Stimulated activated naive CD4-positive, alpha-beta T cell treated with Interleukin-2 at 50 U/mL for 16 hours (primary cell): ENCODE measurements around the gene MAGEE2.
"Not testable (repeated sequence)": the region's sequence is repeated elsewhere in the genome, so short reads cannot be mapped to it uniquely, and the experiment has no call there.

Experiments
- DNase-seq: peaks from one replicate; lab custom pipeline; 2025; lab: John Stamatoyannopoulos, UW

MAGEE2 gene

GRCh38 chrX:75784680-75785491, at the start of gene MAGEE2:
TSS of gene MAGEE2 (minus strand) at chrX:75785254. CDS start at chrX:75785051, 203 bp downstream.
- peak; percentile 6 for DNase-seq

DNA sequence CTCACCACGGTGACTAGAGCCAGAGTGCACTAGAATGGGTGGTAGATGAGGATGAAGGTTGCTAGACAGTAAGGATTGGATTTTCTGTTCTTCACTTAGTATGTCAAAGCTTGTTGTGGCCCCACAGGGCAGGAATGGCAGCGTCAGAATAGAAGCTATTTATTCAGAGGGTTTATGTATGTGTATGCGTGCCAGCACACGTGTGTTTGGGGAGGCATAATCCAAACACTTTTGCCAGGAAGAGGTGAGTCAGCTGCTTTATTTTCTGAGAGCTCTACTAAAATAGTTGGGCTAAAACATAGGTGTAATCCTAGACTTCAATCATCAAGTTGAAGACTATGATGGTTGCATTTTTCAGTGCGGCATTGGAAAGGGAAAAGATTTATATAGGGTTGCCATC, 1.2 kb upstream of the MAGEE2 start:
- DNase-seq: no peak

DNA sequence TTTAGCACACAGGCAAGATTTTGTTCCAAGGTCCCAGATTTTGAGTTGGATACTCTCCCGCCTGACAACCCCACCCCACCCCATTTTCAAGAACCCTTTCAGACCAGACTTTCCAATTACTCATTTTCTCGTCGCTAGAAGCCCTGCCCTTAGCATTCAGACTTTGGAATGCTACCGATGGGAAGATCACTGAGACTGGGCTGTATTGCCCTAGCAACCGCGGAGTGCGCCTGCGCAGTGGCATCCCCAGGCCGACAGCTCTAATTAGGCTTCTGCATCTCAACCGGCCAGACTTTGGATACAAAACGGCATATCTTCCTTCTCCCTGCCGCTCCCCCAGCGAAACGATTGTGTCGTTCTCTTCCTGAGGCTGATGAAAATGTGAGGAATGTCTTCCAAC, 3.4 kb downstream of the MAGEE2 start:
- no peak for DNase-seq

DNA sequence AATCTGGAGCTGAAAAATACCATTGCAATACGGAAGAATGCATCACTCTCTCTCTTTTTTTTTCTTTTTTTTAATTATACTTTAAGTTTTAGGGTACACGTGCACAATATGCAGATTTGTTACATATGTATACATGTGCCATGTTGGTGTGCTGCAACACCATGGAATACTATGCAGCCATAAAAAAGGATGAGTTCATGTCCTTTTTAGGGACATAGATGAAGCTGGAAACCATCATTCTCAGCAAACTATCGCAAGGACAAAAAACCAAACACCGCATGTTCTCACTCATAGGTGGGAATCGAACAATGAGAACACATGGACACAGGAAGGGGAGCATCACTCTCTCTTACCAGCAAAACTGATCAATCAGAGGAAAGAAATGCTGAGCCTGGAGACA, 17.0 kb downstream of the MAGEE2 start:
- DNase-seq: not testable (repeated sequence)

GRCh38 chrX:75748431-75748830, 36.6 kb downstream of the MAGEE2 start:
- no peak for DNase-seq

DNA sequence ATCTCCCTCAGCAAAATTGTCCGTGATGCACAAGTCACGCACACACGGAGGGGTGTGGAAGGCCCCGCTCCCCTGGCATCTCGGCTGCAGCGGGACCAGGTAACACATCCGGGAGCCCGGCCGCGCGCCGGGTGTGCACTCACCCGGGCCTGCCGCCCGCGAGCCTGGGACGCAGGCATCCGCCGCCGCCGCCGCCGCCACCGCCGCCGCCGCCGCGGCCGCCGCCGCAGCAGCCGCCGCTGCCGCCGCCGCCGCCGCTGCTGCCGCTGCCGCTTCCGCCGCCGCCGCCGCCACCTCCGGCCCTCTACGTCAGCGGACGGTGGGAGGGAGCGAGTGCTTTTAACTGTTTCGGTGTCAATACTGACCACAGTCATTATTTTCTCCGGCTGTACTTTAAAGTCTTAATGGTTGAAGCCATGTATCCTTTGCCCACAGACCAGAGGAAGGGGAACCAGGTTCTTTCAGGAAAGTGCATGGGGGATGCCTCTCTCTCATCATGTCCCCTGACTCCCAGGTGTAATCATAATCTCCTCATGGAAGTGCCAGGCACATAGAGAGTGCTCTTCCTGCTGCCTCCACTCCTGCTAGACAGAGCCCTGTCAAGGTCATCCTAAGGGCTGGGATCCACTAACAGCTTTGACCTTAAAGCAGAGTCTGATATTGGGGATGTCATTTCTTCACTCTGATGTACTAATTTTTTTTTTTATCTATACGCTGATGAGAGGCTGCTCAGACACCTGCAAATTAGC, 38.0 kb downstream of the MAGEE2 start:
- peak; percentile 11 for DNase-seq
